HG03280 (cell line): ENCODE measurements around the gene RHBDL3.
"Not testable (repeated sequence)": the region's sequence is repeated elsewhere in the genome, so short reads cannot be mapped to it uniquely, and the experiment has no call there.

Experiments
- ATAC-seq: cut with Tn5 transposase; IDR thresholded peaks from one replicate; pipeline ENCODE4 v1.9.1; 2021; ENCODE audit warnings: mild to moderate bottlenecking, moderate library complexity; ENCODE audit not compliant: unreplicated experiment

RHBDL3 gene

DNA sequence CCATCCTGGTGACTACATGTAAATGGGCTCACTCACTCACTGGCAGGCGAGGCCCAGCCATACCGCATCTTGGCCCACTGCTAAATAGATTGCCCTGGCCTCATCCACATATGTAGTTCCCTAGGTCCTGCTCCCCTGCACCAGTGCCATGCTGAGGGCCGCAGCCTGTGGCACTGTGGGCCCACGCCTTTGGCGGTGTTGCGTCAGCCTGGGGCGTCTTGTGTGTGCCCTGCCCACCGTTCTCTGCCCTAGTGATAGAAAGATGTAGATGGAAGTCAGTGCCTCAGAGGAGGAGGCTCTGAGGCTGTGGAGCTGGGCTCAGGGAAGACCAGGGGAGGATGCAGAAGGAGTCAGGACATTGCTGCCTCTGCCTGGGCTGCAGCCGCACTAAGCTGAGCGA, 57.4 kb downstream of the RHBDL3 start:
- ATAC-seq: no peak

DNA sequence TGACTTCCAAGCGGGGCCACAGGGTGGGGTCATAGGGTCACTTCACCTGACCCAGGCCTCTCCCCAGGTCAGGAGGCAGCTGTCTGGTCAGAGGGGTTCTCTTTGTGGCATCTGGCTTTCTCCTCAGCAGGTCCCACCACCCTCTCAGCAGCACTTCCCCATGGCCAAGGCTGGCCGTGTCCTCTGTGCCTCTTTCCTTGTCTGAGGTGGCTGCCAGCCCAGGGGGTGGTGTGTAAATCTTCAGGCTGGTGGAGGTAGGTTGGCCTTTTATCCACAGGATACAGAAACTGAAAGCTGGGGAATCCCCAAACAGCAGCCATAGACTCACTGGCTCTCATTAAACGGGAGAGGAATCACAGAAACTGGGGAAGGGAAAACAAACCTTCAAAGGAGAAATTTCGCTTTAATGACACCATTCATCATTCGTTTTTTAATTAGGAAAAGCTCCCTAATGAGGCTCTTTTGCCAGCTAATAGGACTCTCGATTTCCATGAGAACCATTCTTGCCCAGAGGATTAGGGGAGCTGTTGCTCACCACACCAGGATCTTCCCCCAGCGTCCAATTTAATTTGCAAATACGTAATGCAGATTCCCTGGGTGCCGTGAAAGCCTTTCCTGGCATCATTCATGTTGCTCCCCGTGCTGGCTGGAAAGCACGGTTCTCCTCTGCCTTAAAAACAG, 58.3 kb downstream of the RHBDL3 start:
- ATAC-seq: no peak

DNA sequence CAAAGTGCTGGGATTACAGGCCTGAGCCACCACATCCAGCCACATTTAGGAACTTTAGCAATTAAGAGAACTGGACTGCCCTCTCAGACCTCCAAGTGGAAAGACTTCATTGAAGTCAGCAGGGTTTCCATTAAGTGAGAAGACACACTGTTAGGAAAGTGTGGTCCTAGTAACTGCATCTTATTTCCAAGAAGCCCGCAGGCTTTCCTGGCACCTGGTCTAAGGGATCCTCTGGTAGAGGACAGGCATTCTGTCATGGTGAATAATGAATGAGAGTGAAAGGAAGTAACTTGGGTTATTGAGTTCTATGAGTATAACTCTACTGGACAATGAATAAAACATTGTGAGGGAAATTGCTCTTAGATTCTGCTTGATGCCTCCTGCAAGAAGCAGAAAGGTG, 62.3 kb downstream of the RHBDL3 start:
- no peak for ATAC-seq

GRCh38 chr17:32330147-32330546, 64.5 kb downstream of the RHBDL3 start:
- ATAC-seq: no peak

GRCh38 chr17:32331243-32332040, 65.8 kb downstream of the RHBDL3 start:
- ATAC-seq: no peak

DNA sequence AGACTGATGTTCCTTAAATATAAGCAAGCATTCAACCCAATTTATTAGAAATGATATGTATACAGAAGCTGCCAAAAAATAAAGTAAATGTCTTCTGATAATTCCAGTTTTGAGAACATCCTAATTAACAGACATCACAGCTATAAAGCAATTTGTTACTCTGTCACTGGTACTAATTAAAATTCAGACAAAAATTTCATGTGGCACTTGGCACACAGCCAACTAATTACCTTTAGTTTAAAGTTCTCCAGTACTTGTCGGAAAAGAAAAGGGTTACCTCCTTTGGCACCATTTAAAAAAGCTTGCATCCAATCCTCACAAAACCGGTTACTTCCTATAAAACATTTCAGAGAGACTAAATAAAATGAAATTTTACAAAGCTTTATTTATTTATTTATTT, 67.6 kb downstream of the RHBDL3 start:
- no peak for ATAC-seq

- no peak for ATAC-seq
Observed at GRCh38 chr17:32335046-32335445, 69.4 kb downstream of the RHBDL3 start.

- ATAC-seq: no peak
Observed at GRCh38 chr17:32335687-32336086, 70.1 kb downstream of the RHBDL3 start.

GRCh38 chr17:32341141-32341856, 75.7 kb downstream of the RHBDL3 start:
- no peak for ATAC-seq

DNA sequence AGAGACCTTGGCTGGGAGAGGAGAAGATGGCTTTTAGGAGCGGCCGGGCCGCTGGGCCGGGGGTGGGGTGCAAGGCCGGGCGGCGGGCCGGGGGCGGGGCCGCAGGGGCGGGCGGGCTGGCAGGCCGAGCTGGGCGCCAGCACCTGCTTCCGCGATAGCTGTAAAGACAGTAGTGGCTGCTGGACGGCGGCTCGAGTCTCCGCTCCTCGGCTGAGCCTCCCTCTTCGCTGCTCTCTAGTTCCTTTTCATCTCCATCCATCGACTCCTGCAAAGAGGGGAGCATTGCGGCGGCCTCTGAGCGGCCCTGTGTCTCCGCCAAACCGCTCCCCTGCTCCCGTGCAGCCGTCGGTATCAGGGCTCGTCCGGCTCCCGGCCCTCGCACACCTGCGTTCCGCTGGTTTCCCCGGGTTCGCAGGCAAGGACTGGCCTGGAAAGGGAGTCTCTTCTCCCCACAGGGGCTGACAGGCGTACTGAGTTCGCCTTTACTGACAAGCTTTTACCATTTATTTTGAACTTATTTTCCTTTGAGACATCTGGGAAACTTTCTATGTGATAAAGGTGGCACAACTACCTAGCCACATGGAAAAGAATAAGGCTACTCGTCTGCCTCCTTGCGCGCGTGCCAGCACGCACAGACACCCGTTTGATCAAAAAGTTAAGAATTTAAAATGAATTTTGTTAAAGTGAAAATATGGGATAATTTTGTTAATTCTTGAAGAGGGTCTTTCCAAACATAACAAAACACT, 76.4 kb downstream of the RHBDL3 start, which contains the start of gene C17orf75:
Gene C17orf75, minus strand, starts transcription at position 317 of the 746 bp plus-strand sequence. Its CDS starts 34 bp downstream, at position 283.
- ATAC-seq: peak; percentile 89

DNA sequence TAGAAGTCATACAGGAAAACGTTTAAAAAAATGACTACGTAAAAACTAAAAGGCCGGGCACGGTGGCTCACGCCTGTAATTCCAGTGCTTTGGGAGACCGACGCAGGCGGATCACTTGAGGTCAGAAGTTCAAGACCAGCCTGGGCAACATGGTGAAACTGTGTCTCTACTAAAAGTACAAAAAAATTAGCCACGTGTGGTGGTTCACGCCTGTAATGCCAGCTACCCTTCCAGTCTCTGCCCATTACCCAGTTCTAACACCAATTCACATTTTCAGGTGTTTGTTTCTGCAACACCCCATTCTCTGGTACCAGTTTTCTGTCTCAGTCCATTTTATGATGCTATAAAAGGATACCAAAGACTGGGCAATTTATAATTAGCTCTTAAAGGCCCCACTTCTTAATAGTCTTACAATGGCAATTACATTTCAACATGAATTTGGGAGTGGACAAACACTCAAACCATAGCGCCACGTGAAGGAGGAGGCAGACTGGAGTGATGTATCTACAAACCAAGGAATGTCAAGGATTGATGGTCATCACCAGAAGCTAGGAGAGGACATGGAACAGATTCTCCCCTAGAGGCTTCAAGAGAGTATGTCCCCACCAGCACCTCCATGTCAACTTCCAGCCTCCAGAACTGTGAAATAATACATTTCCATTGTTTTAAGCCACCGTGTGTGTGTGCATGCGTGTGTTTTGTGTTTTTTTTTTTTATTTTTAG, 77.1 kb downstream of the RHBDL3 start:
- no peak for ATAC-seq

DNA sequence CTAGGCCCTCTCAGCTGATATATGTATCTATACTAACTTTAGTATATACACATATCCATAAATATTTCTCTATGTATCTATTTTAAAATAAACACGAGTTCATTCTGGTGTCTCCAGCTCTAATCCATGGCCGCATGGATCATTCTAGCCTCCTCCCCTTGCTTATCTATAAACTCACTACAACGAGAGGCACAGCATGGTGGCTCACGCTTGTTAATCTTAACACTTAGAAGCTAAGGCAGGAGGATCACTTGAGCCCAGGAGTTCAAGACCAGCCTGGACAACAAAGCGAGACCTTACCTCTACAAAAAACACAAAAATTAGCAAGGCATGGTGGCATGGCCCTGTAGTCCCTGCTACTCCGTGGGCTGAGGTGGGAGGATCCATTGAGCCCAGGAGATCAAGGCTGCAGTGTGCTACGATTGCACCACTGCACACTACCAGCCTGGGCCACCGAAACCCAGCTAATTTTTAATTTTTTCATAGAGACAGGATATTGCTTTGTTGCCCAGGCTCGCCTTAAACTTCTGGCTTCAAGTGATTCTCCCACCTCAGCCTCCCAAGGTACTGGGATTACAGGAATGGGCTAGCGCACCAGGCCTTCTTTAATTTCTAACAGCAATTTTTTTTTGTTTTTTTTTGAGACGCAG, 80.4 kb downstream of the RHBDL3 start:
- no peak for ATAC-seq

DNA sequence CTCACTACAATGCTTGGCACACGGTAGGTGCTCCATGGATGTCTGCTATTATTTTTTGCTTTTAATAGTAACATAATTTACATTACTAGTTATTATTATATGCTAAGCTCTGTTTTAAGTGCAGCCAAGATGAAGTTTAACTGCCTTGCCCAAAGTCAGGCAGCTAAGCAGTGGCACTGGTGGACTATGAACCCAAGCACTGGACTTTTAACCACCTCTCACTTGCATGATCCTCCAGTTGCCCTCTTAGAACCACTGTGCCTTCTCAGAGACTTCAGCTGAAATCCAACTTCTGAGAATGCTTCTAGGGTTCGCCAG, 82.8 kb downstream of the RHBDL3 start:
- ATAC-seq: no peak

- ATAC-seq: no peak
Observed at GRCh38 chr17:32349503-32349853, 83.8 kb downstream of the RHBDL3 start.

DNA sequence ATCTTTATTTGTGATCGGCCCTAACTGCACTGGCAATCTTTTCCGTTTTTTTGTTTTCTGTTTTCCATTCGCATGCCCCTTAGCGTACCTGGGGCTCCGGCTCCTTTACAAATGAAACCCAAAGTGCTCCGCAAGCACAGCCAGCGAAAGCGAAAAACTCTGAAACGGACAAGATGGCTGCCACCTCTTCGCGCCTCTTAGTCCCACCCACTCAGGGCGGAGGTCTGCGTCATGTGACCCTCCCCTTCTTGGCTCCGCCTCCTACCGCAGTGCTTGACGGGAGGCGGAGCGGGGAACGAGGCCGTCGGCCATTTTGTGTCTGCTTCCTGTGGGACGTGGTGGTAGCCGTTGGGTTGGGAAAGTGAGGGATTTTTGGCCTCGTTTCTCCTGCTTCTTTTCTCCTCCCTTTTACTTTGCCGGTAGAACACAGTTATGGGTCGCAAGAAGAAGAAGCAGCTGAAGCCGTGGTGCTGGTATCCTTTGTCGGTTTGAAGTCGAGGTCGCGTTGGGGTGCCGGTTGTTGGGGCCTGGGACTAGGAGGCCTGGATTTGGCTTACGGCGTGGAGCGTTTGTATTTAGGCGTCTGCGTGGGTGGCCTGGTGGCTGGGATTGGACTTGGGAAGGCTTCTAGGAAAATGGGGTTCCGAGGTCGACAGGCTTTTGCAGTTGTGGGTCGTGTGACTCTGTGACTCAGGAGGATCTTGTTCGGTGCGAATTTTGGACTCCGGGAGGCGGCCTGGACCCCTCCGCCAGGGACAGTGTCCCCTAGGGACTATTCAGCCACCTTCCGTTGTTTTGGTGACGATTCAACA, 84.4 kb downstream of the RHBDL3 start, which contains the start of gene ZNF207:
Gene ZNF207, plus strand, starts transcription at position 304 of the 812 bp plus-strand sequence. Its CDS starts 129 bp downstream, at position 433.
- ATAC-seq: peak; percentile 96

- peak; percentile 17 for ATAC-seq
Observed at GRCh38 chr17:32350666-32351418, 85.2 kb downstream of the RHBDL3 start.

DNA sequence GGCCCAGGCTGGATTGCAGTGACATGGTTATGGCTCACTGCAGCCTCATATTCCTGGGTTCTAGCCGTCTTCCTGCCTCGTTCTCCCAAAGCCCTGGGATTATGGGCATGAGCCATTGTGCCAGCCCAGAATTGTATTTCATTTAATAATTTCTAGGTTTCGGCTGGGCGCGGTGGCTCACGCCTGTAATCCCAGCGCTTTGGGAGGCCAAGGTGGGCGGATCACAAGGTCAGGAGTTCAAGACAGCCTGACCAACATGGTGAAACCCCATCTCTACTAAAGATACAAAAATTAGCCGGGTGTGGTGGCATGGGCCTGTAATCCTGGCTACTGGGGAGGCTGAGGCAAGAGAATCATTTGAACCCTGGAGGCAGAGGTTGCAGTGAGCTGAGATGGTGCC, 87.1 kb downstream of the RHBDL3 start:
- not testable (repeated sequence) for ATAC-seq

GRCh38 chr17:32355649-32356377, 90.2 kb downstream of the RHBDL3 start:
- ATAC-seq: no peak
